GM18861 (cell line): ENCODE data around the gene BPIFB2.

Experiments
- ATAC-seq: cut with Tn5 transposase; IDR thresholded peaks from one replicate; pipeline ENCODE4 v1.9.1; 2021; ENCODE audit not compliant: unreplicated experiment

Gene BPIFB2

GRCh38 chr20:33065785-33066184, 58.3 kb downstream of the BPIFB2 start:
- no peak for ATAC-seq

GRCh38 chr20:33067806-33068205, 60.3 kb downstream of the BPIFB2 start:
- ATAC-seq: no peak

- no peak for ATAC-seq
Observed at GRCh38 chr20:33068251-33068939, 60.9 kb downstream of the BPIFB2 start.

- no peak for ATAC-seq
Observed at GRCh38 chr20:33069673-33070072, 62.2 kb downstream of the BPIFB2 start.

- ATAC-seq: no peak
Observed at GRCh38 chr20:33070111-33071053, 62.9 kb downstream of the BPIFB2 start.

- no peak for ATAC-seq
Observed at GRCh38 chr20:33071198-33071597, 63.7 kb downstream of the BPIFB2 start.

- no peak for ATAC-seq
Observed at GRCh38 chr20:33072362-33072761, 64.9 kb downstream of the BPIFB2 start.

GRCh38 chr20:33072813-33073212, 65.3 kb downstream of the BPIFB2 start:
- ATAC-seq: no peak
